AG09319 (cell line): Measurements from ENCODE around the gene VTI1A.
"Not testable (repeated sequence)": the region's sequence is repeated elsewhere in the genome, so short reads cannot be mapped to it uniquely, and the experiment has no call there.

Source experiments
- DNase-seq: peaks from one replicate; pipeline ENCODE4 v3.0.0-alpha.2; 2010; ENCODE audit warnings: low read depth; ENCODE audit errors: extremely low read depth
- CTCF ChIP-seq: IDR thresholded peaks from 2 replicates; pipeline ENCODE4 v1.5.1; 2011; ENCODE audit warnings: low read depth, mild to moderate bottlenecking, inconsistent platforms, low read length, moderate library complexity

Gene VTI1A

GRCh38 chr10:112491144-112491543 is 44.1 kb downstream of the VTI1A start:
- no peak for TF ChIP-seq CTCF
- no peak for DNase-seq

GRCh38 chr10:112492736-112493135 is 45.7 kb downstream of the VTI1A start:
- TF ChIP-seq CTCF = no peak
- DNase-seq = no peak

GRCh38 chr10:112497347-112497950 is 50.4 kb downstream of the VTI1A start:
- TF ChIP-seq CTCF = no peak
- DNase-seq = no peak

- no peak for TF ChIP-seq CTCF
- DNase-seq = no peak
These were observed 51.8 kb downstream of the VTI1A start for GRCh38 chr10:112498806-112499205.

- not testable (repeated sequence) for DNase-seq
These were observed 53.0 kb downstream of the VTI1A start for GRCh38 chr10:112499985-112500384.

- DNase-seq = no peak
These were observed 55.5 kb downstream of the VTI1A start for GRCh38 chr10:112502536-112502935.

GRCh38 chr10:112503643-112504042 is 56.6 kb downstream of the VTI1A start:
- DNase-seq = no peak
- TF ChIP-seq CTCF = no peak

More at GRCh38 chr10:112502536-112502935, 55.5 kb downstream of the VTI1A start:
- TF ChIP-seq CTCF = no peak

GRCh38 chr10:112507046-112507445 is 60.0 kb downstream of the VTI1A start:
- no peak for DNase-seq
- TF ChIP-seq CTCF = no peak
